ENCODE data around the gene NOP16. TPM values are rescaled to one million over a fixed set of nuclear protein-coding genes. Genes with fewer than 3 reads are reported as not detected.

Gene NOP16, protein sequence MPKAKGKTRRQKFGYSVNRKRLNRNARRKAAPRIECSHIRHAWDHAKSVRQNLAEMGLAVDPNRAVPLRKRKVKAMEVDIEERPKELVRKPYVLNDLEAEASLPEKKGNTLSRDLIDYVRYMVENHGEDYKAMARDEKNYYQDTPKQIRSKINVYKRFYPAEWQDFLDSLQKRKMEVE
- 10 to 100 TPM; 21.9 to 33.9 (median 30.5) TPM for total RNA-seq

GRCh38 chr5:176388444-176389134 lies at the start of gene NOP16, which contains the start of gene HIGD2A:
TSS of gene NOP16 (minus strand) at chr5:176388598. CDS start at chr5:176388539, 59 bp downstream.
TSS of gene HIGD2A (plus strand) at chr5:176388751. CDS start at chr5:176388820, 69 bp downstream.
- H3K4me3 ChIP-seq: peak within 1 kb of the TSS; percentile 75
- H3K36me3 ChIP-seq: peaks cover 50% of the 10 kb centered on the region
- H3K27me3 ChIP-seq: no peaks in the 10 kb centered on the region
- peak; percentile 100 for DNase-seq (ENCODE audit: low spot score in 2 of 2)
- H3K9me3 ChIP-seq: no peaks in the 10 kb centered on the region
- H3K27ac ChIP-seq: peak within 1 kb of the TSS; percentile 95
- peak in 1 of 2 donors; percentile 11 for TF ChIP-seq POLR2A (IDR thresholded peaks at IDR 0.05)
- TF ChIP-seq CTCF (IDR thresholded peaks at IDR 0.05): no peak
- peak in 2 of 3 donors; percentile 84 to 90 for TF ChIP-seq POLR2AphosphoS5 (IDR thresholded peaks at IDR 0.05)
- no peak for TF ChIP-seq EP300 (IDR thresholded peaks at IDR 0.05)
- H3K4me1 ChIP-seq: peaks cover 30% of the 10 kb centered on the region
- under 1% methylated on average over 45 of the region's 47 CpGs for WGBS

DNA sequence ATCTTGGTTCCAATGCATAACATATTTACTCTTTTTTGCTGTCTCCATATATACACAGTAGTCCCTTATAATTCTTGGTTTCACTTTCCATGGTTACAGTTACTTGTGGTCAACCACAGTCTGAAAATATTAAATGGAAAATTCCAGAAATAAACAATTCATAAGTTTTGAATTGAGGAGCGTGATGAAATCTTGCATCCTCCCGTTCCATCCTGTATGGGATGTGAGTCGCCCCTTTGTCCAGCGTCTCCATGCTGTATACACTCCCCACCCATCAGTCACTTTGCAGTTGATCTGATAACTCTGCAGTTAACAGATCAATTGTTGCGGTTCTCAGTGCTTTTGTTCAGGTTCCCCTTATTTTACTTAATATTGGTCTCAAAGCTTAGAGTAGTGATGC lies 48.3 kb upstream of the NOP16 start:
- H3K27ac ChIP-seq: no peak overlapping the region
- 37% methylated on average over 5 of the region's 5 CpGs for WGBS
- H3K9me3 ChIP-seq: no peaks in the 10 kb centered on the region

GRCh38 chr5:176432707-176433106 lies 44.3 kb upstream of the NOP16 start:
- no peaks in the 10 kb centered on the region for H3K9me3 ChIP-seq
- DNase-seq (ENCODE audit: low spot score in 2 of 2): no peak
- H3K4me3 ChIP-seq: no peak overlapping the region
- no peaks in the 10 kb centered on the region for H3K36me3 ChIP-seq
- no peaks in the 10 kb centered on the region for H3K27me3 ChIP-seq
- no peaks in the 10 kb centered on the region for H3K4me1 ChIP-seq
- TF ChIP-seq CTCF (IDR thresholded peaks at IDR 0.05): no peak
- TF ChIP-seq POLR2A (IDR thresholded peaks at IDR 0.05): no peak
- TF ChIP-seq EP300 (IDR thresholded peaks at IDR 0.05): no peak
- no peak for TF ChIP-seq POLR2AphosphoS5 (IDR thresholded peaks at IDR 0.05)
- WGBS: 90% methylated on average over 5 of the region's 5 CpGs
- H3K27ac ChIP-seq: no peak overlapping the region

More for the DNA sequence above, 48.3 kb upstream of the NOP16 start:
- no peak for TF ChIP-seq EP300 (IDR thresholded peaks at IDR 0.05)
- no peak for TF ChIP-seq POLR2A (IDR thresholded peaks at IDR 0.05)
- no peak for TF ChIP-seq POLR2AphosphoS5 (IDR thresholded peaks at IDR 0.05)
- TF ChIP-seq CTCF (IDR thresholded peaks at IDR 0.05): no peak
- DNase-seq (ENCODE audit: low spot score in 2 of 2): no peak
- H3K4me3 ChIP-seq: no peak overlapping the region
- peaks cover 3% of the 10 kb centered on the region for H3K27me3 ChIP-seq
- no peaks in the 10 kb centered on the region for H3K4me1 ChIP-seq
- no peaks in the 10 kb centered on the region for H3K36me3 ChIP-seq

DNA sequence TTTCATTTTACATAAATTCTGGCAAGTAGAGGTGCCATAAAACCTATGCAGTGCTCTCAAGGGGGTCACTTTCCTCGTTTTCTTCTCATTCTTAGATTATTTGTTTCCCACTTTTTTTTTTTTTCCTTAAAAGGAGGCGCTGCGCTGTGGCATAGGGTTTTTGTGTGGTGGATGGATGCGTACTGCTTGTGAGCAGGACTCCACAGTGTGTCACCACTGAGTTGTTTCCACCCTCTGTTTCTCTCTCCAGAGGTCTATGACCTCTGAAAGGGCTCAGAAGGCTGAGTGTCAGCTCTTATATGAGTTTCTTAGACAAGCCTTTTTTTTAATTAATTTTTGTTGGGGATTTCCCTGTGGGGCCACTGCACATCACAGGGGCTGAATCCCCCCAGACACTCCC lies 41.6 kb upstream of the NOP16 start:
- no peak overlapping the region for H3K27ac ChIP-seq
- H3K4me3 ChIP-seq: no peak overlapping the region
- no peaks in the 10 kb centered on the region for H3K4me1 ChIP-seq
- no peaks in the 10 kb centered on the region for H3K27me3 ChIP-seq
- no peaks in the 10 kb centered on the region for H3K9me3 ChIP-seq
- DNase-seq (ENCODE audit: low spot score in 2 of 2): no peak
- no peaks in the 10 kb centered on the region for H3K36me3 ChIP-seq
- no peak for TF ChIP-seq POLR2A (IDR thresholded peaks at IDR 0.05)
- TF ChIP-seq CTCF (IDR thresholded peaks at IDR 0.05): no peak
- TF ChIP-seq EP300 (IDR thresholded peaks at IDR 0.05): no peak
- no peak for TF ChIP-seq POLR2AphosphoS5 (IDR thresholded peaks at IDR 0.05)
- WGBS: 61% methylated on average over 4 of the region's 4 CpGs

DNA sequence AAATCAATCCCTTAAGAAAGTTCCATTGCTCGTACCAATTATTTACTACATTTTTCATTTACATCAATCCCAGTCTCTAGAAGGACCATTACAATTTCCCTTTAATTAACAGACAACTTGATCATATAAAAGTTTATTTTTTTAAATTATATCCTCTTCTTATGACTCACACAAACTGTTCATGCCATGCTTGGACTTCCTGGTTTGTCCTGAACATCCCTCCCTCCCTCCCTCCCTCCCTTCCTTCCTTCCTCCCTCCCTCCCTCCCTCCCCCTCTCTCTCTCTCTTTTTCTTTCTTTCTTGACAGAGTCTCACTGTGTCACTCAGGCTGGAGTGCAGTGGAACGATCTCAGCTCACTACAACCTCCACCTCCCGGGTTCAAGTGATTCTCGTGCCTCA lies 39.6 kb upstream of the NOP16 start:
- Histone ChIP-seq H3K27me3 (no peaks in the 10 kb centered on the region), H3K36me3 (no peaks in the 10 kb centered on the region), H3K4me1 (no peaks in the 10 kb centered on the region), H3K9me3 (no peaks in the 10 kb centered on the region), H3K27ac (no peak overlapping the region), H3K4me3 (no peak overlapping the region)
- TF ChIP-seq CTCF (IDR thresholded peaks at IDR 0.05) (no peak), POLR2A (IDR thresholded peaks at IDR 0.05) (no peak), POLR2AphosphoS5 (IDR thresholded peaks at IDR 0.05) (no peak), EP300 (IDR thresholded peaks at IDR 0.05) (no peak)
- 70% methylated on average over 4 of the region's 4 CpGs for WGBS
- DNase-seq (ENCODE audit: low spot score in 2 of 2): no peak
